HG02885 (cell line): ENCODE measurements around the gene RHCE.
"Not testable (repeated sequence)": the region's sequence is repeated elsewhere in the genome, so short reads cannot be mapped to it uniquely, and the experiment has no call there.

Experiments used
- ATAC-seq: cut with Tn5 transposase; IDR thresholded peaks from one replicate; pipeline ENCODE4 v1.9.1; 2021; ENCODE audit warnings: mild to moderate bottlenecking; ENCODE audit not compliant: unreplicated experiment, poor library complexity

The RHCE gene

DNA sequence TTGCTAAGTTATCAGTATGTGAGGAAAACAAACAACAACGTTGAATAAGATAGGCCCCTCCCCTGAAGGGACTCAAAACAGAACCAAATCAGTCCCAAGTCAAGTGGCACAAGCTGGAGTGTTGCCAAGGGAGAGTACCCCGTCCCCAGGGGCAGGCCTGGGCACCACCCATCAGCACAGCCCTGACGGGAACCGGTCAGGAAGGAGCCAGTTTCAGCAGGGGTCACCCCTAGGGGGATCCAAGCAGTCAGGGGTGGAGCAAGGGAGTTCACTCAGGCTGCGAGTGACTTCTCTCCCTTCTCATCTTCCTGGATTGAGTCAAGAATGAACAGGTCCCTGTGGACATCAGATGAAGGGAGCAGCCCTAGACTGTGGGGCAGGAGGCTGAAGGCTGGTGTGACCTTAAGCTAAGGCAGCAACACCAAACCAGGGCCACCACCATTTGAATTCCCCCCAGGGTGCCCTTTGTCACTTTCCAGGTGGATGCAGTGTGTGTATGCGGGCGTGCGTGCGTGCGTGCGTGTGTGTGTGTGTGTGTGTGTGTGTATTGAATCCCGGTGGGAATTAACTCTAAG lies 14.8 kb downstream of the RHCE start:
- ATAC-seq, result not testable (repeated sequence)

DNA sequence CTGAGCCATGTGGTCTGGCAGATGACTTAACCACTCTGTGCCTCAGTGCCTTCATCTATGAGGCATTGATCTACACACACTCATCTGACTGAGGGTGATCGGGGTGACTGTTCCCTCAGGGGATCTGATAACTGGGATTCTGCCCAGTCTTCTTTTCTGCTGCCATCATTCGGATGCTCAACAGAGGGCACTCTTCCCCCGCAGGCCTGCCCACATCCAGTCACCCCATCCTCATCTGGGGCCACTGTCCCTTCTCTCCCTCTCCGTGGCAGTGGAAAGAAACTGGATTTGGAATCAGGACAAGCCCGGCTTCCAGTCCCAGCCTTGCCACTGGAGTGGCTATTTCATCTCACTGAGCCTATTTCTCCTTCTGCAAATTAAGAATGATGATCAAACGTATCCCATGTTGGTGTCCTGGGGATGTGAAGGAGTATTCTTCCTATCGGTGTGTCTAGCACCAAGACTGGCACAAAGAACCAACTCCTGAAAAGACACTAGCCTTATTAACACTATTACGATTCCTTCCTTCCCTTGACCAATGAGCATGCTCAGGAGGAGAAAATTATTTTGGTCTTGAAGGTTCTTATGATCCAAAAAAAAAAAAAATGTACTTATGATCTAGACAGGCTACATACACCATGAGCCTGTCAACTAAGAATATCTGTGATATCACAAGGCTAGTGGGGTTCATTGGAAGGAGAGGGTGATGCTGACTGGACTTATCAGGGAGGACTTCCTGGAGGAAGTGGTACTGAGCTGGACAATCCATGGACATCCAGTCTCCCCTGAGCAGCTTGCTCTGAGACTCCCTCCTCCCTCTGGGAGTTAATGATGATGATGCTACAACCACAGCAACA lies 17.4 kb downstream of the RHCE start:
- ATAC-seq, result not testable (repeated sequence)

DNA sequence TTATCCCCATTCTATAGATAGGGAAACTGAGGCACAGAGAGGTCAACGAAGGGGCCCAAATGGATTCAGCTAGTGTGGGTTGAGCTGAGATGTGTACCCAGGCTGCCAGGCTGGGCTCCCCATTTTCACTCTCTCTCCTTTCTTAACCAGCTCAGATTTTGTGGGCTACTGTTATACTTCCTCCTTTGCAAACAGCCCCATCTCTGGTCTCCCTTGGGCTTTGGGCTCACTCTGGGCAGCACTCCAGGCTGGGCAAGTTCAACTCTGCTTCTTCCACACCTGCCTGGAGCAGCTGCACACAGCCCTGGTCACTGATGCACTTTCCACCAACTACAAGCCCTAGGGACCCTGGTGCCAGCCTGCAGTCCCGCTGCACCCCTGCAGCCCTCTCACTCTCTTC lies 22.5 kb downstream of the RHCE start:
- not testable (repeated sequence) for ATAC-seq

DNA sequence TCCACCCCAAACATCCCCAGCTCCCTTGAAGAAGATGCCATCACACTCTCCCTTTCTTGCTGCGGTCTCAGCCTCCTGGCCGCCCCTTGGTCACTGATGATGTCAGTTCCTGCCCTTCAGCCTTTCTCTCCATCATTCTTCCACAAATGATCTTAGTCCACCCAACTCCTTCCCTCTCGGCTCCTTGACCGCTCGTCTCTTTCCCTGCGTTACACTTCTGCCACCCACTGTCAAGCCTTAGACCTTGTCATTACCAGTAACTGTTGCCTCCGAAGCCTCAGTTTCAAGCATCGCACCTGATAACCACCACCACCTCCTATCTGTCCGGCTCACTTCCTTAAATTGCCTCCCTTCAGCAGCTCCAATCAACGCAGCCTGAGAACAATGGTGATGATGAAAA lies 23.1 kb downstream of the RHCE start:
- not testable (repeated sequence) for ATAC-seq

DNA sequence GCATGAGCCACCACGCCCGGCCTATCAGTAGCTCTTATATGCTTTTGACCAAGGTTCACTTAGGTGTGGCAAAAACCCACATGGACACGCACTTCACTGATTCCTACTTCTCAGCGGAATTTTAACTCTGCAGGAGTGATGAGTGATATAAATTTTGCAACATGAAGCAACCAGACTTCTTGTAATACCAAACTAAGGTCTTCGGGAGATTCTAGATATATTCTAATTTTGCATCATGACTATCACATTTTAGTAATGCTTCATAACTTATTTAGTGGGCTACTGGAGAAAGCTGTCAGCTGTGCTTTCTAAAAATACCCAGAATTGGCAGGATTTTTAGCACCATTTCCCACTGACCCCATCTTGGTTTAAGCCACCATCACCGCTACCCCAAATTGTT lies 27.8 kb downstream of the RHCE start:
- ATAC-seq, result no peak

DNA sequence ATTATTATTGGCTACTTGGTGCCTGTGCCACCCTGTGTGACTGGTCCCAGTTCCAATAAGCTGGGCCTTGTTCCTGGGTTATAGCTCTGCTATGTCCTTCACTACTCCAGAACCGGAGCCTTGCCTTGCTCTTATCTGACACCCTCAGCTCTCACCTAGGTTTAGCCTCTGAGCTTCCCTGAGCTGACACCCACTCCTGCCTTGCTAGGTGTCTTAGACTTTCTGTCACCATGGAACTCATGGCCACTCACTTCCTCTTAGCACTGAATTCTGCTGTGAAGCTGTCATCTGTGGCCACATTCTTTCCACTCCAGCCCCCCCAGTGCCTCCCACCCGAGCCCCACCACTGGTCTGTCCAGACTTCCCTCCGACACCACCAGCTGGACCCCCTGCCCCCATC lies 30.9 kb downstream of the RHCE start:
- not testable (repeated sequence) for ATAC-seq

DNA sequence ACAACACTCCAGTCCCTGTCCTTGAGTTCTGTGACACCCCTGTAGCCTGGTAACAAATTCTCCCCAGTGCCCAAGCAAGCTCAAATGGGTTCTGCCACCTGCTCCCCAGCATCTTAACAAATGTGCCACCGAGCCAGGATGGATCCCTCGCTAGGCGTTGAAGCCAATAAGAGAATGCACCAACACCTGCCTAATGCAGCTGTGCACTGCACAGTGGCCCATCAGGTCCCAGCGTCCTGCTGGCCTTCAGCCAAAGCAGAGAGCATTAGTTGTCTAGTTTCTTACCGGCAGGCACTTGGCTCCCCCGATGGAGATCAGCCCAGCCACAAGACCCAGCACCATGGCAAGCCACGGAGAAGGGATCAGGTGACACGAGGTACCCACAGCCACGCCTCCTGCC lies 31.9 kb downstream of the RHCE start:
- ATAC-seq, result not testable (repeated sequence)

DNA sequence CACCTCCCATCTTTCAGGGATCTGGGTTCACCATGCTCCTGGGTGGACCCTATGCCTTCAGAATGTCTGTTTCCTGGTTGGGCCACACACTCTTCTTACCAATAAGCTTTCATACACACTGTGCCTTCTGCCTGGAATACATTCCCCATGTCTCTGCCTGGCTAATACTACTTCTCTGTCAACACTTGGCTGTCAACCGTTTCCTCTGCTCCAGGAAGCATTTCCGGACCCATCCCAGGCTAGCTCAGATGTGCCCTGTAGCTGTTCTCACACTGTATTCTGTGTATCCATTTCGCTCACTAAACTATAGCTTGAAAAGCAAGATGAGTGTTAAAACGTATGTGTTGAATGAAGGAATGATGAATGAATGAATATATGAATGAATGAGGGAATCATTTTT lies 33.5 kb downstream of the RHCE start:
- ATAC-seq, result not testable (repeated sequence)

DNA sequence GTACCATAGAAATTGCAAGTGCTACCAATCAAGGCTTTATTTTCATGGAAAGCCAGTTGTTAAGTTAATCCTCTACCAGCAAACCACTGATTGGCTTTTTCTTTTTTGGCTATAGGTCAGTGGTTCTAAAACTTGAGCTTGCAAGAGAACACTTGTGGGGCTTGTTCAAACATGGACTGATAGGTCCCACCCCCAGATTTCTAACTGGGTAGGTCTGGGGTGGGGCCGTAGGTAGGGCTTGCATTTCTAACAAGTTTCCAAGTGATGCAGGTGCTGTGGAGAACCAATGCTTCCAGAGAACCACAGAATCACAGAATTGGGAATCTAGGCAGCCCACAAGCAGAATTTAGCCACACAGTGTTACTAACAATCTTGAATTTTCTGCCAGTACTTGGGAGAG lies 36.8 kb downstream of the RHCE start:
- not testable (repeated sequence) for ATAC-seq

DNA sequence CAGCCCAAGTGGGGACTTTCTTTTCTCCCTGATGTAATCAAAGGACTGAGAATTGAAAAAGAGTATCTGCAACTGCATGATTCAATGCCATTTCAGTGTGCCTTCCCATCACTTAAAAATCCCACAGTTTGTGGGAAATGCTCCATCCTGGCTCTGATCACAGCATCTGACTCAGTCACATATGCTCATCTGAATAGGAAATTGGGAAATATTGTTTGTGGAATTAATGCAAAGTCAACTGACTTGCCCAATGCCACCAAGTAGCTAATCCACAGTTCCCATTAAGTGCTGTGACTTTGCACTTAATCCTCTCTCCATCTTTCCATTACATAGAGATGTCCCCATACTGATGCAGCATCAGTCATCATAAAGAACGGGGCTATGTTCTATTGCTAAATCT lies 37.5 kb downstream of the RHCE start:
- not testable (repeated sequence) for ATAC-seq

DNA sequence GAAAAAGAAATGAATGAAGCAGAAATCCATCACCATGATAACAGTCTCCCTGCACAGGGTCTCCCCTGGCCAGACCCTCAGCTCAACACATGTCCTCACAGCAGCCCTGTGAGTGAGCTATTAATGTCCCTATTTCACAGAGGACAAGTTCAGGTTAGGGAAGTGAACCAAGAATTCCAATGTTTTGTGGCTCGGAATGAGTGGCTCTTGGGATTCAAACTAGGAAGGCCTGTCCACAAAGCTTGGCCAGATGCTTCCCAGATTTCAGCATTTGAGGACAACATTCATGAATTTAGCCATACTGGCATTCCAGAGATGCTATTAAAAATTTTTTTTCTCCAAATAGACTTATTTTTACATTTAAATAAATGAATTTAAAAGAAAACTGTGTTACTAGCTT lies 38.1 kb downstream of the RHCE start:
- not testable (repeated sequence) for ATAC-seq

DNA sequence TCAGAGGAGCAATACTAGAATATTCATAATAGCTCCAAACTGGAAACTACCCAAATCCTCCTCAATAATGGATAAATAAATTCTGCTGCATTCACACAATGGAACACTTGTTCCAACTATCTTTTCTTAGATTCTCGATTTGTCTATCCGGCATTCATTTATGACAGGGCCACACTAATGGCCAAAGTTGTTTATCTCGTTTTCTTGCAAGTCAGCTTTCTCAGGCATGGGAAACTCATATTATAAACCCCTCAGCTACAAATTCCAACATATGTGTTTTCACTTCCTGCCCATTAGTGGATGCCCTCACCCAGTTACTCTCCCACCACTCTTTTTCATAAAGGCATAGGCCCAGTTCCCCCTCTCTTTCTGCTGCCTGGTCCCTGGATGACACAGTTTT lies 42.3 kb downstream of the RHCE start:
- not testable (repeated sequence) for ATAC-seq

DNA sequence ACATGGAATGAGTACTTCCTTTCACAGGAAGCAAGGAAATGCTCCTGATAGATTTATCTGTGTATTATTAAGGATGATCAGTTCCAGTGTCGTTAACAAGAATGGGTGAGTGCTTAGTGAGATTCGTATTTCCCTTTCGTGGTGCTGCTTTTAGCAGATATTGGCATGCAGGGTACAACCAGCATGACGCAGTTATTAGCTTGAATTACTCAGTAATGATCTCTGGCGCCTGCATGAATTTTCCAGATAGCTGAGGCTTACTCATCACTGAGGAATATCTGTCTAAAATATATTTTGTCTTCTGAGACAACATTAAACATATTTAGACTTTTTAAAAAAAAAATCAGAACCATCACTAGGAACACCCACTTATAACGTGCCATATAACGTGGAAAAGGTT lies 48.9 kb downstream of the RHCE start:
- not testable (repeated sequence) for ATAC-seq

DNA sequence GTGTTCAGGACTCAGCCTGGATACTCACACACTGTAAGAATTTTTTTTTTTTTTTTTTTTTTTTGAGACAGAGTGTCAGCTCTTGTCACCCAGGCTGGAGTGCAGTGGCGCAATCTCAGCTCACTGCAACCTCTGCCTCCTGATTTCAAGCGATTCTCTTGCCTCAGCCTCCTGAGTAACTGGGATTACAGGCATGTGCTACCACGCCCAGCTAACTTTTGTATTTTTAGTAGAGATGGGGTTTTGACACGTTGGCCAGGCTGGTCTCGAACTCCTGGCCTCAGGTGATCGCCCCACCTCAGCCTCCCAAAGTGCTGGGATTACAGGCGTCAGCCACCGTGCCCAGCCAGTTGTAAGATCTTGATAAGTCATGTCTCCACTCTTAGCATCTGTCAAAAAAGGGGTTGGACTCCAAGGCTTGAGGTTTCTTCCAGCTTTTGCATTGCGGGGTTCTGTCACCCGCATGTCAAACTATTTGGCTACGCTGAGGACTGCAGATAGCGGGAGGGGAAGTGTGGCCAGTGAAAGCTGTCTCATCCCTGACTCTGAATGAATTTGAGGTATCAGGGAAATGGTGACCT lies 50.8 kb downstream of the RHCE start:
- ATAC-seq, result not testable (repeated sequence)

DNA sequence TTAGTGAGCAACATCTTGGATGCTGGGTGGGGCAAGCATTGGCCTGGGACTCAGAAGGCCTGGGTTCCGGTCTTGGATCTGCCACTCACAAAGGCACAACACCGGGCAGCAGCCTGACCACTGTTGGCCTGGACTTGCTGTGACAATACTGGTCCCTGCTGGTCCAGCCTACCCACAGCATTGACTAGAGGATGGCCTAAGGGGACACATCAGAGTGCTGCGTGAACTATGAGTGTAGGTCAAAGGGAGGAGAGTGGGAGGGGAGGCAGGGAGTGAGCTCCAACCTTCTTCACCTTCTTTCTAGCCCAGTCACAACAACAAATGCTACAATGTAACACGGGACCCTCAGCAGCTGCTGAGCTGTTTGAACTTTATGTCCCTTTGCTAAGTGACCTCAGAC lies 51.4 kb downstream of the RHCE start:
- no peak for ATAC-seq

DNA sequence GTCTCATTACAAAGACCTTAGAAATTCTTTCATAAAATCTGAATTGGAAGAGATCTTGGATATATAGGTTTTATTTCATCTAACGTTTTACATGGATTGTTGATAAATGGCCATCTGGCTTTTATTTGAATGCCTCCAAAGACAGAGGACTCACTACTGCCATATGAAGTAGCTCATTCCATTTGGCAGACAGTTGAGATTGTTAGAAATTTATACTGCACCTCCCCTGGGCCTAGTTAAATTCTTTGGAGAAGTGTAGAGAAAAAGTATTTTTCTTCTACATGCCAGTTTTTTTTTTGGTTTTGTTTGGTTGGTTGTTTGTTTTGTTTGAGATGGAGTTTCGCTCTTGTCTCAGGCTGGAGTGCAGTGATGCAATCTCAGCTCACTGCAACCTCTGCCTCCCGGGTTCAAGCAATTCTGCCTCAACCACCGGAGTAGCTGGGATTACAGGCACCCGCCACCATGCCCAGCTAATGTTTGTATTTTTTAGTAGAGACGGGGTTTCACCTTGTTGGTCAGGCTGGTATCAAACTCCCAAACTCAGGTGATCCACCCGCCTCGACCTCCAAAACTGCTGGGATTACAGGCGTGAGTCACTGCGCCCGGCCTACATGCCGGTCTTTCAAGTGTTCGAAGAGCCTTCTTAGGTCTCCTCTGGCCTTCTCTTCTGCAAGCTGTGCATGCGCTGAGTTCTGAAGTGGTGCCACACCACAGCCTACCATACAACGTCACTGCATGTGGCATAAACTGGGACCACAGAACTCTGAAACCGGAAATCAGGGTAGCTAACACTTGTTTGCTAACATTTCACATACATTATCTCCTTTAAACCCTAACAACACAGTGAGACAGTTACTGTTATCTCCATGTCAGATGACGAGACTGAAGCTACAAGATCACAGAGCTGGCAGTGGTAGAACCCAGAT lies 57.7 kb downstream of the RHCE start:
- not testable (repeated sequence) for ATAC-seq

DNA sequence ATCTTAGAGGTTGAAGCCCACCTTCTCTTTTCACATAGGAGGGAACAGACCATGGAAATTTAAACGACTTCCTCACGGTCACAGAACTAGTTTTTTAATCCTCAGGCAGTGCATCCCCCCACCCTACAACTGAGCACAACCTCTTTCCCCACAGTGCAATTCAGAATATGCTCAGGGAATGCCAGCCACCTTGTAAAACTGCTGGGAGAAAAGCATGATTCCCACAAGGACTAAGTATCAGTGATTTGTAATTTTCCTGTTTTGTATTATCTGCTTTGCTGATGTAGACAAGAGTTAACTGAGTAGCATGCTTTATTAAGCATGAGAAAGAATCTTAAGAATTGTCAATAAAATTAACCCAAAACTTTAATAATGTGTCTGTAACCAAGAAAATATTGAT lies 58.7 kb downstream of the RHCE start:
- ATAC-seq, result no peak

DNA sequence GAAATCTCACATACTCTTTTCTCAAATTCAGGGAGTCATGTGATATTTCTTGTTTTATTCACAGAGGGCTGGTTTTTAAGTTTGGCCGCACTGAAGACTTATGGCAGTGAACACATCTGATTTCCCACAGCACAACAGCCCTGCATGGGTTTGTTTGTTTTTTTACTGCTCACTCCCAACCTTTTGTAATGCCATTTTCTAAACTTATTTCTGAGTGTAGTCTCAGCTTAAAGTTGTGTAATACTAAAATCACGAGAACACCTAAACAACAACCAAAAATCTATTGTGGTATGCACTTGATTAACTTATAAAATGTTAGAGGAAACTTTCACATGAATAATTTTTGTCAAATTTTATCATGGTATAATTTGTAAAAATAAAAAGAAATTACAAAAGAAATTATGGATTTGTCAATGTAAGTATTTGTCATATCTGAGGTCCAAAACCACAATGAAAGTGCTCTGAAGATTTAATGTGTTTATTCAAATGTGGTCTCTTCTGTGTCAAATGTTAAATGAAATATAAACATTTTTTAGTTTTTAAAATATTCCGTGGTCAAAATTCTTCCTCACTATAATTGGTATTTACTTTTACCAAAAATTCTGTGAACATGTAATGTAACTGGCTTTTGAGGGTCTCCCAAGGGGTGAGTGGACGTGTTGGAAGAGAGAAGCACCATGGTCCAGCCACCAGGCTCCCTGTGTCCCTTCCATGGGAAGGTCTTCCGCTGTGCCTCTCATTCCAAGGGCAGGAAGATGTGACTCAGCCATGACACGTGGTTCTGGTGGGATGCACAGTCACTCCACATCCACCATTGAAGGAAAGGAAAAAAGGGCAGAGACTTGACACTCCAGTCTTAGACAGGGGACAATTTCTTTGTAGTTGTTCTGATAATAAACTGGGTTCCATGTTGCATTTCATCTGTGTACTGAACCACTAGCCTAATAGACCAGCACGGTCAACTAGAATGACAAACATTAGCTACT lies 59.7 kb downstream of the RHCE start:
- no peak for ATAC-seq

DNA sequence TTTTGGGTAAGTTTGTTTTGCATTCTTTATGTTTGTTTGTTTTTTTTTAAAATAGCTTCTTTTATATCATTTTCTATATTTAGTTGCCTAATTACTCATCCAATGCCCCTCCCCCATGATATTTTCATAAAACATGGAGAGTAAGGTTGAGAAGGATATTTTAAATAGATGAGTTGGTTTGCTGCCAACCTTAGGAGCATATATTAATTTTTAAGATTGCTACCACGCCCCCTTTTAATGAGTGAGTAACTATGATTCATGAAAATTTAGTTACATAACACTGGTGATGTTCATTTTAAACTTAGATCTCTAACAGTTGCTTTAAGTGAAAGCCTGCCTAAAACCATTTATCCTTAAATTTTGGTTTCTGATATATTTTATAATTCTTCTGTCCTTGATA lies 63.8 kb downstream of the RHCE start:
- no peak for ATAC-seq
